ENCODE data around the gene PPIF.

Gene PPIF

GRCh38 chr10:79349766-79350406 lies 2.6 kb downstream of the PPIF start:
- DNase-seq: no peak

DNA sequence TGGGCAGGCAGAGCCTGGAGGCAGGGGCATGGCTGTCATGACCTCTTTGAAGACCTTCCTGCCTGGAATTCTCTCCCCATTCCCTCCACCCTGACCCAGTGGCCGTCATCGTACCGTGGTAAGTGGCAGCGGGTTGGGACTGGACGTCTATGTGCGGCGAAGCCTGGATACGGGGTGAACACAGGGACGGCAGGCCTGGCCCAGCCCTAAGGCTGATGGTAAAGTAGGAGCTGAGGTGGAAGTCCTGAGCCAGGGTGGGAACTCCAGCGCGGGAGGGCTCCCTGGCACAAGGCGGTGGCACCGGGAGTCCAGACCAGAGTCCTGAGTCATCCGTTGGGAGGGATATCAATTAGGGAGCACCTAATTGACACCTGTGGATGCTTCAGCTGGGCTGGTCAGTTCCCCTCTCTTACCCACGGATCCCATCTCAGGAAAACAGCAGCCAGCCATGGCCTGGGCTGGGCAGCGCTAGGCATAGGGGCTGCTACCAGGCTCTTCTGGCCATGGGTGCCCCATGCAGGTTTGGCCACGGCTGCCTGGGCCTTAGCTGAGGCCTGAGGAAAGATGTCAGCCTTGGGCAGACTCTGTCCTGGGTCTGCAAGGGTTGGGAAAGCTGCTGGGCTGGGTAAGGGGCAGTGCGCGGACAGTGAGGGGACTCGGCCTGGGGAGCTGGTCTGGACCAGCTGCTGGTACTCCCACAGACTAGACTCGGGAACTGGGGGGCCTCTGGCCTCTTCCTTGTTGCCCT lies 3.3 kb downstream of the PPIF start:
- no peak for DNase-seq

GRCh38 chr10:79351332-79351731 lies 4.1 kb downstream of the PPIF start:
- no peak for DNase-seq

- no peak for DNase-seq
These were observed 5.0 kb downstream of the PPIF start for GRCh38 chr10:79352035-79352877.

DNA sequence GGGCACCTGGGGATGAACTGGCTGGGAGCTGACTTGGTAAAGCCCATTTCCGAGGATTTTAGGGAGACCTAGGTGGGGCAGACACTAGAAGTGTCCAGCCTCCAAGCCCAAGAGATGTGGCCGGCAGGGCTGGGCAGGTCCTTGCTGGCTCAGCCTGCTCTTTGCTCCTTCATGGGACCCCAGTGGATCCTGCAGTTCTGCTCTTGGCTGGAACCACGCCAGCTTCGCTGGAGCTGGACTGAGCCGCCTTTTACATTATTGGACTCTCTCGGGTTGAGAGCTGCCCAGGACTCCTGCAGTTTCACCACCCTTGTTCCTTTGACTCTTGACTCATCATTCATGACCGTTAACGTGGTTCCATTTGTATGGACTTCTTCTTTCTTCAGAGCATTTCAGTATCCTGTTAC lies 5.7 kb downstream of the PPIF start:
- DNase-seq: no peak

DNA sequence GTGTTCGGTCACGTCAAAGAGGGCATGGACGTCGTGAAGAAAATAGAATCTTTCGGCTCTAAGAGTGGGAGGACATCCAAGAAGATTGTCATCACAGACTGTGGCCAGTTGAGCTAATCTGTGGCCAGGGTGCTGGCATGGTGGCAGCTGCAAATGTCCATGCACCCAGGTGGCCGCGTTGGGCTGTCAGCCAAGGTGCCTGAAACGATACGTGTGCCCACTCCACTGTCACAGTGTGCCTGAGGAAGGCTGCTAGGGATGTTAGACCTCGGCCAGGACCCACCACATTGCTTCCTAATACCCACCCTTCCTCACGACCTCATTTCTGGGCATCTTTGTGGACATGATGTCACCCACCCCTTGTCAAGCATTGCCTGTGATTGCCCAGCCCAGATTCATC lies 6.5 kb downstream of the PPIF start:
- no peak for DNase-seq

GRCh38 chr10:79354141-79354540 lies 6.9 kb downstream of the PPIF start:
- no peak for DNase-seq

GRCh38 chr10:79354615-79355014 lies 7.3 kb downstream of the PPIF start:
- no peak for DNase-seq

DNA sequence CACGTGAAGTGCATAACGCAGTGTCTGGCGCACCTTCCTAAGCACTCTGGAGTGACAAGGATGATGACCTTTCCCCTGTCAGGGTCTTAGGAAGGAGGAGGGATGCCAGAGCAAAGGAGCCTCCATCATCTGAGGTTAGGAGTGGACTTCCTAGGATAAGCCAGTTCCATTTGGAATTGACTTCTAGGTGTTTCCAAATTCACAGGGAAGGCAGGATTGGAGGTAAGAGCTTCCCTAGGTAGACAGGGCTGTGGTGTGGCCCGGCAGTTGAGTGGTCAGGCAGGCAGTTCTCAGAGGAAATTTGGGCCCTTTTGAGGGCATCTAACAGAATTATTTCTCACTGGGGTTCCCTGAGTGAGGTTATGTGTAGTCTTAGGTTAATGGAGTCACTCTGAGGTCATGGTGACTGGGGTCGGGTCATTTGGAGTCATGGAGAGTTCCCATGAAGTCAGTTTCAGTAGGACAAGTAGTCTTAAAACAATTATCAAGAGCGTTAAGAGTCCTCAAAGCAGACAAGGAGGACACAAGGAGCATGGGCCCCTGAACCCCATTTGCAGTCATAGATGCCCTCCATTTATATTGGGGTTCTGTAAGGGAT lies 8.2 kb downstream of the PPIF start:
- no peak for DNase-seq

DNA sequence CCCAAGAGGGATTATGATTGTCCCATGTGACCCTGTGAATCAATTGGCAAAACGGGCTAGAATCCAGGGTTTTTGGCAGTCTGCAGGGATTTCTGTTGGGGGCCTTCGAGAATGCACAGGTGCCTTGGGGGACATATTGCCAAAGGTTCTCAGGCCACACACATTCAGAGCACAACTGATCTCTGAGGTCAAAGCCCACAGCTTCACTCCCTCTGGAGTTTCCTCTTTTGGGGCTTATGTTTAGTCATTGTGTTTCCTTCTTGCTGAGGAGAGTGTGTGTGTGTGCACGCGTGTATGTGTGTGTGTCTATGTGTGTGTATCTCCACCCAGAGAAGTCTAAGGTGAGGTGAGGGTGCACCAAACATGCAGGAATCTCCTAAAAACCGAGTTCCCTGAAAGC lies 8.8 kb downstream of the PPIF start:
- no peak for DNase-seq

DNA sequence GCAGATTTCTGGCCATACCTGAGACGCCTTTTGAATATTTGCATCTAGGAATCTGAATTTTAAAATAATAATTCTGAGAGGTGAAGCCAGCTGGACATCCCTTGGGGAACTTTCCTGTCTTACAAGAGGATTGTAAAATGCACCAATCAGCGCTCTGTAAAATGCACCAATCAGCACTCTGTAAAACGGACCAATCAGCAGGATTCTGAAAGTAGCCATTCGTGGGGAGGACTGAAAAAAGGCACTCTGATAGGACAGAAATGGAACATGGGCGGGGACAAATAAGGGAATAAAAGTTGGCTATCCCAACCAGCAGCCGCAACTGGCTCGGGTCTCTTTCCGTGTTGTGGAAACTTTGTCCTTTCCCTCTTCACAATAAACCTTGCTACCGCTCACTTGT lies 9.9 kb downstream of the PPIF start:
- DNase-seq: no peak

GRCh38 chr10:79358811-79359210 lies 11.5 kb downstream of the PPIF start:
- no peak for DNase-seq

- DNase-seq: no peak
These were observed 12.7 kb downstream of the PPIF start for GRCh38 chr10:79359816-79360498.

DNA sequence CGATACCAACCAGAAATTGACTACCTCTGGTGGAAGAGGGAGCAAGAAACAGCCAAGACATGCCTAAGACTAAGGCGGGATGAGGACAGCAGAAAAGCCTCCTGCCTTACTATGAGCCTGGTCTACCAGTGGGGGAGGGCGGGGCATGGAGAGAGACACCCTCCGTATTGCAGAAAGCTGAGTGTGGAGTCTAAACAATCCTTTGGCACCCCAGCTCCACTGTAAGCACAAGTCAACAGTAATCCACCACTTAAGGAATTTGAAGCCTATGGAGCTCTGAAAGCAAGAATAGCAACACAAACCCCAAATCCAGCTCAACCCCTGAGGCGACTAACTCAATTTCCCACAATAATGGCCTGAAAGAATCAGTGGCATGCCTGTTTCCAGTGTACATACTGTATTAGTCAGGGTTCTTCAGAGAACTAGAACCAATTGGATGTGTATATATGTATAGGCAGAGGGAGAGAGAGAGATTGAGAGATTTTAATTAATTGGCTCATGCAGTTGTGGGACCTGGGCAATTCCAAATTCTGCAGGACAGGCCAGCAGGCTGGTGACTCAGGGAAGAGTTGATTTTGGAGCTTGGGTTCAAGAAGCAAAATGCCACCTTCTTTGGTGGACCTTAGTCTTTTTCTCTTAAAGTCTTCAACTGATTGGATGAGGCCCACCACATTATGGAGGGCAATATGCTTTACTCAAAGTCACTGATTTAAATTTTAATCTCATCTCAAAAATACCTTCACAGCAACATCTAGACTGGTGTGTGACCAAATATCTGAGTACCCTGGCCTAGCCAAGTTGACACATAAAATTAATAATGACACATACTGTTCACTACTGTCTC lies 13.5 kb downstream of the PPIF start:
- DNase-seq: no peak

GRCh38 chr10:79361726-79362397 lies 14.6 kb downstream of the PPIF start:
- no peak for DNase-seq

DNA sequence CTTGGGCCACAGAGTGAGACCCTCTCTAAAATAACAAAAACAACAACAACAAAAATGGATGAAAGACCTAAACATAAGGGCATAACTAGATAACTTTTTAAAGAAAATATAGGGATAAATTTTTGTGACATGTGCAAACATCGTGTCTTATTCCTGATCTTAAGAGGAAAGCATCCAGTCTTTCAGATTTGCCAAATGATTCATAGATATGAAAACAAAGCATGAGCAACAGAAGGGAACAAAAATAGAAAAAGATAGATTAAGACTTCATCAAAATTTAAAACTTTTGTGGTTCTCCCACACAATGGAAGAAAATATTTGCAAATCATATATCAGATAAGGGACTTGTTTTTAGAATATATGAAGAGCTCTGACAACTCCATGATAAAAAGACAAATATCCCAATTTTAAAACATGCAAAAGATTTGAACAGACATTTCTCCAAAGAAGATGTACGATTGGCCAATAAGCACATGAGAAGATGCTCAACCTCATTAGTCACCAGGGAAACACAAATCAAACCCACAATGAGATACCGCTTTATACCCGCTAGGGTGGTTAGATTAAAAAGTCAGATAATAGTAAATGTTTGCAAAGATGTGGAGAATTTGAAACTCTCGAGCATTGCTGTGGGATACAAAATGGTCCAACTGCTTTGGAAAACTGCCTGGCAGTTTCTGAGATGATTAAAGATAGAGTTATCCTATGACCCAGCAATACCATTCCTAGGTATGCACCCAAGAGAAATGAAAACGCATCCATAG lies 20.3 kb downstream of the PPIF start:
- peak; percentile 70 for DNase-seq

GRCh38 chr10:79372871-79373270 lies 25.6 kb downstream of the PPIF start:
- DNase-seq: no peak

GRCh38 chr10:79374312-79375191 lies 27.3 kb downstream of the PPIF start:
- DNase-seq: peak; percentile 75

DNA sequence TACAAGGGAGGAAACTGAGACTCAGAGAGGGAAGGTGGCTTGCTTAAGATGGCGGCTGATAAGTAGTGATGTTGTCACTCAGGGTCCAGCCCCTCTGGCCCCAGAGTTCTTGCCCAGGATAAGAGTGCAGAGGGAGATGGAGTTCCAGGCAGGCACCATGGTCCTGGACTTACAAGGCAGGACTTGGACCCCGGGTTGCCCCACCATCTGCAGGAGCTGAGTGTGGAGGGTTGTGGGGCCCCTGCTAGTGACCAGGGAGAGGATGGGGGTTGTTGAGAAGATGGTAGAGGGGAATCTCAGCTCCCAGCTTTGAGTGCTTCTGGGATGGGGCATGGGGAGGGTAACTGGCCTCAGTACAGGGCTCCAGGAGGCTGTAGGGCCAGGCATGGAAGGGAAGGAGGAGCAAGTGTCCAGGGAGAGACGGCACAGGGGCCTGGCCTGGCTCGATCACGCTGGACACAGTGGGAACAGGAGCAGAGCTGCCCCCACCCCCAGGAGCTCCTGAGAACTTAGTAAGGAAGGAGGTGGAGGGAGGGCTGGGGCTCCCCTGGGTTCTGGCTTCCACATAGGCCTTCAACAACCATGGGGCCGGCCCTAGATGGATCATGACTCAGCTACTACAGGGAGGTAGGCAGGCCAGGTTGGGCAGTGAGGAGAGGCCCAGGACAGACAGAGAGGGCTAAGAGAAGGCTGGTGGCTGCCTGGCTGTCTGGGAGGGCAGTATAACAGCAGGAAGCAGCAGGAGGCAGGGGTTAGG lies 28.2 kb downstream of the PPIF start:
- DNase-seq: peak; percentile 44
